HepG2 (cell line): Measurements from ENCODE around the gene SCYL1. TPM values are rescaled to one million over a fixed set of nuclear protein-coding genes. Genes with fewer than 3 reads are reported as not detected.

ENCODE experiments used
- KLF11 ChIP-seq: IDR thresholded peaks from 2 replicates; pipeline ENCODE4 v1.6.1; 2016; ENCODE audit warnings: missing compliant biosample characterization
- NFKB2 ChIP-seq: sonication (generic); formaldehyde crosslinking; IDR thresholded peaks from 2 replicates; pipeline ENCODE4 v1.4.0; 2020; ENCODE audit warnings: missing genetic modification reagents, borderline replicate concordance
- NR2F1 ChIP-seq, 2 experiments: fragments of 450-650 bp in 1 of 2; formaldehyde crosslinking in 1 of 2; IDR thresholded peaks; 2 replicates each; pipeline versions ENCODE4 v1.5.0 to v1.6.1; 2016 to 2020; ENCODE audit warnings: mild to moderate bottlenecking in 1 of 2, missing compliant biosample characterization in 1 of 2, missing genetic modification reagents in 1 of 2, moderate library complexity in 1 of 2
- PAX8 ChIP-seq: sonication (generic); formaldehyde crosslinking; IDR thresholded peaks from 2 replicates; pipeline ENCODE4 v1.8.0; 2022; ENCODE audit warnings: mild to moderate bottlenecking, missing genetic modification reagents, borderline replicate concordance
- RARA ChIP-seq: IDR thresholded peaks from 2 replicates; pipeline ENCODE4 v1.6.1; 2016; ENCODE audit warnings: missing genetic modification reagents, missing compliant biosample characterization
- SAP130 ChIP-seq: IDR thresholded peaks from 2 replicates; pipeline ENCODE4 v1.6.1; 2016; ENCODE audit warnings: low read depth
- SCMH1 ChIP-seq: sonication (generic); formaldehyde crosslinking; IDR thresholded peaks from 2 replicates; pipeline ENCODE4 v1.9.0; 2021; ENCODE audit warnings: missing genetic modification reagents, mild to moderate bottlenecking, borderline replicate concordance
- SIN3A ChIP-seq: IDR thresholded peaks from 2 replicates; pipeline ENCODE4 v1.6.1; 2011; ENCODE audit warnings: low read depth, mild to moderate bottlenecking, control low read depth, low read length, borderline replicate concordance
- SP1 ChIP-seq, 2 experiments: fragments of 450-650 bp in 1 of 2; sonication (generic) in 1 of 2; formaldehyde crosslinking in 1 of 2; IDR thresholded peaks; 2 replicates each; pipeline versions ENCODE4 v1.4.0 to v1.6.1; 2016 to 2020; ENCODE audit warnings: missing genetic modification reagents in 1 of 2
- THAP7 ChIP-seq: sonication (generic); formaldehyde crosslinking; IDR thresholded peaks from 2 replicates; pipeline ENCODE4 v1.8.1; 2023; ENCODE audit warnings: mild to moderate bottlenecking, missing genetic modification reagents
- ZBTB3 ChIP-seq: sonication (generic); formaldehyde crosslinking; IDR thresholded peaks from 2 replicates; pipeline ENCODE4 v1.4.0; 2020; ENCODE audit warnings: low read depth, mild to moderate bottlenecking, moderate library complexity, missing genetic modification reagents, borderline replicate concordance
- ZBTB7A ChIP-seq: sonication (generic); formaldehyde crosslinking; IDR thresholded peaks from 2 replicates; pipeline ENCODE4 v1.8.0; 2022; ENCODE audit warnings: mild to moderate bottlenecking, missing genetic modification reagents
- ZFP90 ChIP-seq: sonication (generic); formaldehyde crosslinking; IDR thresholded peaks from 2 replicates; pipeline ENCODE4 v1.8.0; 2022; ENCODE audit warnings: missing genetic modification reagents, mild to moderate bottlenecking, inconsistent platforms, borderline replicate concordance
- ZMYM2 ChIP-seq: sonication (generic); formaldehyde crosslinking; IDR thresholded peaks from 2 replicates; pipeline ENCODE4 v1.8.0; 2022; ENCODE audit warnings: mild to moderate bottlenecking, missing genetic modification reagents
- ZNF224 ChIP-seq: sonication (generic); formaldehyde crosslinking; IDR thresholded peaks from 2 replicates; pipeline ENCODE4 v1.5.0; 2020; ENCODE audit warnings: mild to moderate bottlenecking, missing genetic modification reagents
- ZNF235 ChIP-seq: sonication (generic); formaldehyde crosslinking; IDR thresholded peaks from 2 replicates; pipeline ENCODE4 v1.8.1; 2023; ENCODE audit warnings: mild to moderate bottlenecking, missing genetic modification reagents, borderline replicate concordance
- ZNF484 ChIP-seq: sonication (generic); formaldehyde crosslinking; IDR thresholded peaks from 2 replicates; pipeline ENCODE4 v1.5.1; 2020; ENCODE audit warnings: mild to moderate bottlenecking, low read depth, missing genetic modification reagents, borderline replicate concordance
- ZNF576 ChIP-seq: sonication (generic); formaldehyde crosslinking; IDR thresholded peaks from 2 replicates; pipeline ENCODE4 v1.4.0; 2020; ENCODE audit warnings: mild to moderate bottlenecking, missing genetic modification reagents
- ZNF605 ChIP-seq: sonication (generic); formaldehyde crosslinking; IDR thresholded peaks from 2 replicates; pipeline ENCODE4 v1.8.0; 2022; ENCODE audit warnings: mild to moderate bottlenecking, missing genetic modification reagents
- ZNF607 ChIP-seq: sonication (generic); formaldehyde crosslinking; IDR thresholded peaks from 2 replicates; pipeline ENCODE4 v1.5.1; 2020; ENCODE audit warnings: missing genetic modification reagents, mild to moderate bottlenecking, borderline replicate concordance
- ZNF746 ChIP-seq: sonication (generic); formaldehyde crosslinking; IDR thresholded peaks from 2 replicates; pipeline ENCODE4 v1.8.0; 2022; ENCODE audit warnings: mild to moderate bottlenecking, missing genetic modification reagents
- polyA plus RNA-seq, 8 experiments: library from polyadenylated mRNA; depleted of rRNA in 3 of 8; stranded (reverse) in 7 of 8; unstranded in 1 of 8; fragments of >200 nt; fragmentation: Illumina TruSeq in 4 of 8; extraction: Trizol in 4 of 8; gene quantifications; 2 replicates each; pipeline versions ENCODE4 v1.2.1 to v1.2.3, GENCODE V29; 2011 to 2016; ENCODE audit warnings: low read depth in 4 of 8, missing spikeins in 1 of 8, mixed read lengths in 1 of 8; ENCODE audit not compliant: insufficient read depth in 1 of 8
- total RNA-seq, 5 experiments: library from RNA; depleted of rRNA; stranded (reverse); fragments of >200 nt; fragmentation: Illumina TruSeq; extraction: Trizol; gene quantifications; 2 replicates each; pipeline ENCODE4 v1.2.3, GENCODE V29; 2016; ENCODE audit warnings: low read depth in 1 of 5
- TF ChIP-seq, protein P1 (sequence below): sonication (generic); formaldehyde crosslinking; IDR thresholded peaks from 2 replicates; pipeline ENCODE4 v1.5.0; 2020; ENCODE audit warnings: missing genetic modification reagents
- TF ChIP-seq, protein P2 (sequence below): sonication (generic); formaldehyde crosslinking; IDR thresholded peaks from 2 replicates; pipeline ENCODE4 v1.4.0; 2020; ENCODE audit warnings: missing genetic modification reagents
- TF ChIP-seq, protein P3 (sequence below): sonication (generic); formaldehyde crosslinking; IDR thresholded peaks from 2 replicates; pipeline ENCODE4 v1.8.1; 2023; ENCODE audit warnings: mild to moderate bottlenecking, missing genetic modification reagents, borderline replicate concordance

The SCYL1 gene
- total and polyA plus RNA-seq, 2 of the 13 experiments (the other 11 are each of a cell fraction or from before 2014, with no cell fraction given): 65.9 to 103 TPM

DNA sequence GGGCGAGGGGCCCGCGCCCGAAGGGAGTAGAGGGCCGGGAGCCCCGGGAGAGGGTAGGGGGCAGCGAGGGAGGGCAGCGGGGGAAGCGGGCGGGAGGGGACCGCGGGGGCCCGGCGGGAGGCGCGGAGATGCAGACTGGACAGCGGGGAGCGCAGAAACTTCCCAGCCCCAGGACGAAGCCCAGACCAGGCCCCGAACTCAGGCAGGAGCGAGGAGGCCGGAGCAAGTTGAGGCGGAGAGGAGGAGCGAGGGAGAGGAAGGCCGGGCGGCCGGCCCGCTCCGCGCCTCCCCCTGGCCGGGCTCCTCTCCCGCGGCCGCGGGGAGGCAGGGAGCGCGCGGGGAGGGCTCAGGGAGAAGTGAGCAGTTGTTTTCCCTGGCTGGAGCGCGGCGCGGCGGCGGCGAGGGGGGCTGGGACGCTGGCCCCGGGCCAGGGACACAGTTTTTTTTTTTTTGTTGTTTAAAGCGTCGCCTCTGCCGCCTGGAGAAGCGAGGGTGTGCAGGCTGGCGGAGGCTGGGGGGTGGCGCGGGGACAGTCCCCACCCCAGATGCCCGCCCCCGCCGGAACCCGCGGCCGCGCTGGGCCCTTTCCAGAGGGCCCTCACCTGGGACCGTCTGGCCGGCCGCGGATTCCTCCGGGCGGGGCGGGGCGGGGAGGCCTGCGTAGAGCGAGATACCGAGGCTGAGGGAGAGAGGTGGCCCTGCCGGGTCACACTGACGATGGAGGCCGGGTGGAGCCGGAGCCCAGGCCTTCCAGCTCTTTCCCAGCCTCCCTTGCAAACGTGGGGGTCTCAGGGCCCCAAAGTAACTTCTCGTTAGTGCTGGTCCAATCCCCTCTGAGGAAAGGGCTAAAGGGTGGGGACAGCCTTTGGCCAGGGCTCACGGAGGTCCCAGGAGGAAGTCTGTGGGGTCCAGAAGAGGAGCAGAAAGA lies 33.4 kb downstream of the SCYL1 start, which contains the start of gene LTBP3 (continued):
- TF ChIP-seq THAP7 (CRISPR knock-in tag): no peak
- no peak; the same call in 1 of the 2 replicates for TF ChIP-seq NFKB2 (CRISPR knock-in tag)
- no peak for TF ChIP-seq ZNF576 (CRISPR knock-in tag)
- TF ChIP-seq, protein P1, sequence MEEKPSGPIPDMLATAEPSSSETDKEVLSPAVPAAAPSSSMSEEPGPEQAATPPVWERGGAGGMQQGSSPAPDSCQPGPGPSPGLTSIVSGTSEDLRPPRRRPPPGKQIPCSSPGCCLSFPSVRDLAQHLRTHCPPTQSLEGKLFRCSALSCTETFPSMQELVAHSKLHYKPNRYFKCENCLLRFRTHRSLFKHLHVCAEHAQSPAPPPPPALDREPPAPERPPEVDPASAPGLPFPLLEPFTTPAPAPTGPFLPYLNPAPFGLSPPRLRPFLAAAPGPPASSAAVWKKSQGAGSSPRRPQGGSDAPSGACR (CRISPR knock-in tag): peak; percentile 77; the same call in 1 of the 2 replicates
- no peak for TF ChIP-seq ZMYM2 (CRISPR knock-in tag)
- peak; percentile 32; the same call in 1 of the 2 replicates for TF ChIP-seq RARA
- TF ChIP-seq ZBTB3 (CRISPR knock-in tag): no peak
- no peak for TF ChIP-seq PAX8 (CRISPR knock-in tag)
- no peak for TF ChIP-seq SP1 (IDR thresholded peaks at IDR 0.05)
- TF ChIP-seq SP1 (CRISPR knock-in tag; IDR thresholded peaks at IDR 0.05): no peak
- 0 out of 2 replicates have a peak, but pooled peaks have one; percentile 21 for TF ChIP-seq SIN3A
- TF ChIP-seq ZNF484 (CRISPR knock-in tag): no peak
- 0 out of 2 replicates have a peak, but pooled peaks have one; percentile 24 for TF ChIP-seq ZFP90
- TF ChIP-seq SAP130 (CRISPR knock-in tag): peak; percentile 36; the same call in 1 of the 2 replicates
- no peak for TF ChIP-seq SCMH1 (CRISPR knock-in tag)
- TF ChIP-seq, protein P2, sequence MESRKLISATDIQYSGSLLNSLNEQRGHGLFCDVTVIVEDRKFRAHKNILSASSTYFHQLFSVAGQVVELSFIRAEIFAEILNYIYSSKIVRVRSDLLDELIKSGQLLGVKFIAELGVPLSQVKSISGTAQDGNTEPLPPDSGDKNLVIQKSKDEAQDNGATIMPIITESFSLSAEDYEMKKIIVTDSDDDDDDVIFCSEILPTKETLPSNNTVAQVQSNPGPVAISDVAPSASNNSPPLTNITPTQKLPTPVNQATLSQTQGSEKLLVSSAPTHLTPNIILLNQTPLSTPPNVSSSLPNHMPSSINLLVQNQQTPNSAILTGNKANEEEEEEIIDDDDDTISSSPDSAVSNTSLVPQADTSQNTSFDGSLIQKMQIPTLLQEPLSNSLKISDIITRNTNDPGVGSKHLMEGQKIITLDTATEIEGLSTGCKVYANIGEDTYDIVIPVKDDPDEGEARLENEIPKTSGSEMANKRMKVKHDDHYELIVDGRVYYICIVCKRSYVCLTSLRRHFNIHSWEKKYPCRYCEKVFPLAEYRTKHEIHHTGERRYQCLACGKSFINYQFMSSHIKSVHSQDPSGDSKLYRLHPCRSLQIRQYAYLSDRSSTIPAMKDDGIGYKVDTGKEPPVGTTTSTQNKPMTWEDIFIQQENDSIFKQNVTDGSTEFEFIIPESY (CRISPR knock-in tag): no peak
- TF ChIP-seq, protein P3, sequence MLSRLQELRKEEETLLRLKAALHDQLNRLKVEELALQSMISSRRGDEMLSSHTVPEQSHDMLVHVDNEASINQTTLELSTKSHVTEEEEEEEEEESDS (CRISPR knock-in tag): no peak
- no peak for TF ChIP-seq ZNF235 (CRISPR knock-in tag)
- TF ChIP-seq ZNF224: no peak
- TF ChIP-seq ZNF605 (CRISPR knock-in tag): 0 out of 2 replicates have a peak, but pooled peaks have one; percentile 51
- TF ChIP-seq NR2F1 (CRISPR knock-in tag; IDR thresholded peaks at IDR 0.05): no peak
- TF ChIP-seq KLF11 (CRISPR knock-in tag): no peak
- no peak; the same call in 1 of the 2 replicates for TF ChIP-seq ZBTB7A (CRISPR knock-in tag)
- 0 out of 2 replicates have a peak, but pooled peaks have one; percentile 23 for TF ChIP-seq ZNF607 (CRISPR knock-in tag)
- no peak for TF ChIP-seq ZNF746 (CRISPR knock-in tag)
